Measurements from ENCODE around the gene MAP4K4.
A peak's percentile ranks its signal among the peaks of the same experiment; 100 is the strongest.

Gene MAP4K4

DNA sequence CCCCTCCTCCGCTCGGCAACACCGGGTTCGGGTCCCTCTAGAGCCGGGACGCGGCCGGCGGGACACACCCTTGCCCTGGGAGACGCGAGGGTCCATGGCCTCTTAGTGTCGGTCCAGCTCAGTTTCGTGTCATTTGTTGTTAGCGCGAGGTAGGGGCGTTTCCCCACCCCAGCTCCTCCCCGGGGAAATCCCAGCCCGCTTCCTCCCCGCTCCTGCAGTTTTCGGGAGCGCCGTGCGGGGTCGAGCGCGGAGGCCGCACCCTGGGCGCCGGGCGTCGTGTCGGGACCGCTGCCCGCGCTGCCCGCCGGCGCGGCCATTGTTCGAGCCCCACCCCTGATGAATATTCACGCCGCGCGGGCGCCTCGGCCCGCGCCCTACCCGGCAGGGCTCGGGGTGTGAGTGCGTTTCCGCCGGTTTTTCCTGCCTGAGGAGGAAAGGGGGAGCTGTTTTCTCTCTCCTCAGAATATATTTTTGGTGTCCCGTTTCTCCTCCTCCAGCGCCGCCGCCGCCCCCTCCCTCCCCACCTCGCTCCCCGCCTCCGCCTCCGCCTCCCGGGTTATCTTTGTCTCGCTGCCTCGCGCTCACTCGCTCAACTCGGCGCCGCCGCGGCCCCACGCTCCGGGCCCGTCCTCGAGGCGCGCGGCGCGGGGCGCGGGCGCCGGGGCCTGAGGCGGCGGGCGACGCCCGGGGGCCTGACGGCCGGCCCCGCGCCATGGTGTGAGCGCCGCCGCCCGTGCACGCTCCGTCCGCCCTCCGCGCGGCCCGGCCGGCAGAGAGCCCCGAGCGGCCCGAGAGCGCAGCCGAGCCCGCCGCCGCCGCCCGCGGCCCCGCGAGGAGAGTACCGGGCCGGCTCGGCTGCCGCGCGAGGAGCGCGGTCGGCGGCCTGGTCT is at the start of gene MAP4K4:
MAP4K4 (plus strand) TSS at position 584 of the 890 bp plus-strand sequence. CDS start 374 bp downstream, outside the sequence.
- peak; percentile 81 for DNase-seq (ENCODE audit: low spot score)

- no peak for DNase-seq (ENCODE audit: low spot score)
Measured at GRCh38 chr2:101653469-101653868, 44.0 kb upstream of the MAP4K4 start.

GRCh38 chr2:101655702-101656422 is 41.6 kb upstream of the MAP4K4 start:
- DNase-seq (ENCODE audit: low spot score) = no peak

DNA sequence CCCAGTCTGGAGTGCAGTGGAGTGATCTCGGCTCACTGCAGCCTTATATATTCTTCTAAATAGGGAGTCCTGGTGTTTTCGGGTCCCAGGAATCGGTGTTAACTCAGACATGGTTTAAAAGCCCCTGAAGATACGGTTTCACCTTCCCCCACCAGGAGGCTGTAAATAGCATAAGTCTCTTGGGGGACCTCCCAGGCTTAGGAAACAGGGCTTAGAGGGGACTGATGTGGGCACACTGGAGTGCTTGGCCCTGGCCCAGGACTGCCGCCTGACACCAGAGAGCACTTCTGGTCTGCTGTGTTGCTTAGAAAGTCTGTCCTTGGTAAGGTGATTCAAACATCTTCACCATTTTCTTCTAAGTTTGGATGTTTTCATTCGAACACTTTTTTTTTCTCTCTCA is 39.7 kb upstream of the MAP4K4 start:
- DNase-seq (ENCODE audit: low spot score) = no peak

- no peak for DNase-seq (ENCODE audit: low spot score)
Measured at GRCh38 chr2:101658387-101658786, 39.1 kb upstream of the MAP4K4 start.

- no peak for DNase-seq (ENCODE audit: low spot score)
Measured at GRCh38 chr2:101665312-101665711, 32.2 kb upstream of the MAP4K4 start.

DNA sequence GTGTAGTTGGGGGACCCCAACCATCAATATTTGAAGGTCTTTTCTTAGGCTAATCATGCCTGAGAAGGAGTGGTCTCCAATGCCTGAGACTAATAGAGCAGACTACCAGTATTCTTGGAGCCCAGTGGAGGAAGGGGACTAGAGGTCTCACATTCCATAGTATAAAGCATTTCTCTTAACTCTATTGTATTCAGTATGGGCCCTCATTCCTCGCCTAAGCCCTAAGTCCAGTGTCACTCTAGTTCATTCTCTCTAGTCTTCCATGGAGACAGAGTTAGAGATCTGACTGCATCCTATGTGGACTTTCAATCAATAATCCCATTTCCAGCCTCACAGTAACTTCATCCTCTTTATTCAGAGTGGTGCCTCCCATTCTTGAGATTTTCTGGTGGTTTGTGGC is 29.7 kb upstream of the MAP4K4 start:
- no peak for DNase-seq (ENCODE audit: low spot score)

GRCh38 chr2:101672047-101672446 is 25.5 kb upstream of the MAP4K4 start:
- DNase-seq (ENCODE audit: low spot score) = no peak

DNA sequence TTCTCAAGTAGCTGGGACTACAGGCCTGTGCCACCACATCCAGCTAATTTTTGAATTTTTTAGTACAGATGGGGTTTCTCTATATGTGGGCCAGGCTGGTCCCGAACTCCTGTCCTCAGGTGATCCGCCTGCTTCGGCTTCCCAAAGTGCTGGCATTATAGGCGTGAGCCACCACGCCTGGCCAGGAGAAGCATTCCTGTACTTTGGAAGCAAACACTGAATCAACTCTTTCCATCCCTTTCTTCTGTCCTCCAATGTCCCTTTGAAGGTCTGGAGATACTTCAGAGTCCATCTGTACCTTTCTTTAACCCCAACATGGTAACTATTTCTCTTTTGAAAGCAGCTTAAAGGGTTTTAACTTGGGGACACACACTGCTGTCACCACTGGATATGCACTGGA is 23.6 kb upstream of the MAP4K4 start:
- no peak for DNase-seq (ENCODE audit: low spot score)

DNA sequence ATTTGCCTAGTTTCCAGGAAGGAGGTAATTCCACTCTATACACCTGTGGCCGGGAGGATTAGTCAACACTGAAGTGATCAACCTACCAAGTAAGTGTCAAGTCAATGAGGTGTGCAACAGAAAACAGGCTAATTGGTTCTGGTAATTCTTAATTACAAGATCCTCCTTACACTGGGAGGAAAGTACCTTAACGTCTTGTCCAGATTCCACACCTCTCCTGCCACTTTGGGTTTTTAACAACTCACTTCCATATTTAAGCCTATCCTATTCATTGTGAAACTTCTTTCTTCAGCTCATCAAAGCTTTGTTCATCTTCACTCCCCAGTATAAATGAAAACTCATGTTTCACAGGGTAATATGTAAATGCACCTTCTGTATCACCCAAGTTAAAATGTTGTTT is 22.0 kb upstream of the MAP4K4 start:
- no peak for DNase-seq (ENCODE audit: low spot score)

DNA sequence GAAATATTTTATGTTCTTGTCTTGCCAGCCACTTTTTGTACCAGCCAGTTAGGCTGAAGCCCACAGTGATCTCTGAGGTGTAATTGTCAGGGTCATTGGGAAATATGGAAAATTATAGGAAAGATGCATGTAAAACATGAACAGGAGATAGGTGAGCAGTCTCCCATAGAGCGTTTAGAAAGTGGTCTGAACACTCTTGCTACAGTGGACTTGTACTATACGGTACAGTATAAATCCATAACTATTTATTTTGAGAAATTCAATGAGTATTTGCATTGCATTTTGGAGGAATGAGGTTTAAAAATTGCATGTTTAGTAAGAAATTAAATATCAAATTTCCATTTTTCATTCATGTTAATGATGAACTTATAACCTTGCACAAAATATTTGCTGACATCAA is 20.8 kb upstream of the MAP4K4 start:
- DNase-seq (ENCODE audit: low spot score) = no peak

DNA sequence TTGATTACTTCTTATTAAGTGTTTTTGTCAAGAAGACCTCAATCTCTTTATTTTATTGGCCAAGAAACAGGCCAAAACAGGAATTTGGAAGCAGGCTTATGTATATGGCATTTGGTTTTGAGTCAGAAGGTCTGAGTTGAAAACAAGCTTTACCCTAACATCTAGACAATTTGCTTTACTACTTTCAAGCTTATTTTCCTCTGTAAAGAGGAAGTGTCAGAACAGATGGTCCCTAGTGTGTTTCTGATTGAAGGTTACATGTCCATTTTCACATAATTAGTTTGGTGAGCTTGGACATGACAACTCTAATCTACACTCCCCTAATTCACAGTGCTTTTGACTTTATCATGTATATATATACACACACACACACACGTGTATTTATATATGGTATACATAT is 19.8 kb upstream of the MAP4K4 start:
- DNase-seq (ENCODE audit: low spot score) = no peak

- no peak for DNase-seq (ENCODE audit: low spot score)
Measured at GRCh38 chr2:101678379-101678778, 19.1 kb upstream of the MAP4K4 start.

DNA sequence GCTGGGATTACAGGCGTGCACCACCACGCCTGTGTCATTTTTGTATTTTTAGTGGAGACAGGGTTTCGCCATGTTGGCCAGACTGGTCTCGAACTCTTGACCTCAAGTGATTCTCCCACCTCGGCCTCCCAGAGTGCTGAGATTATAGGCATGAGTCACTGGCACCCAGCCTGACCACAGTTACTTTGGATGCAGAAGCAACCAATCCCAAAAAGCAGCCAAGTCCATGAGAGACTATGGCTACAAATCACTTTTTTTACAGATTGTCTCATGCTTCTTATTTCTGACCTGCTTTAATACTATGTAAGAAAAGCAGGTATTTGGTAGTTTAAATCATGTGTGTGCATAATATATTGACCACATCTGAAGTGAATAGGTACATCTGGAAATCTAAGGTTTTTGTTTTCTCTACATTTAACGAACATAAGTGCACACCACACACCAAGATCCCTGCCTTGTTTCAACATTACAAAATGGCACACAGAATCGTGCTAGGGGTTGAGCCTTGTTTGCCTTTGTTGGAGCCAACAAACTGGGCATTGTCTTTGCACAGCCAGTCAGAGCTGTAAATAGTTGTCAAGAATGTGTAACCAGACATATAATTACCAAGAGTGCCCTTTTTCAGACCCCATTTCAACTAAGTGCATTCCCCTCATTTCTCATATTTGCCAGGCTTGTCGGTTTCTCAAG is 18.3 kb upstream of the MAP4K4 start:
- DNase-seq (ENCODE audit: low spot score) = no peak

DNA sequence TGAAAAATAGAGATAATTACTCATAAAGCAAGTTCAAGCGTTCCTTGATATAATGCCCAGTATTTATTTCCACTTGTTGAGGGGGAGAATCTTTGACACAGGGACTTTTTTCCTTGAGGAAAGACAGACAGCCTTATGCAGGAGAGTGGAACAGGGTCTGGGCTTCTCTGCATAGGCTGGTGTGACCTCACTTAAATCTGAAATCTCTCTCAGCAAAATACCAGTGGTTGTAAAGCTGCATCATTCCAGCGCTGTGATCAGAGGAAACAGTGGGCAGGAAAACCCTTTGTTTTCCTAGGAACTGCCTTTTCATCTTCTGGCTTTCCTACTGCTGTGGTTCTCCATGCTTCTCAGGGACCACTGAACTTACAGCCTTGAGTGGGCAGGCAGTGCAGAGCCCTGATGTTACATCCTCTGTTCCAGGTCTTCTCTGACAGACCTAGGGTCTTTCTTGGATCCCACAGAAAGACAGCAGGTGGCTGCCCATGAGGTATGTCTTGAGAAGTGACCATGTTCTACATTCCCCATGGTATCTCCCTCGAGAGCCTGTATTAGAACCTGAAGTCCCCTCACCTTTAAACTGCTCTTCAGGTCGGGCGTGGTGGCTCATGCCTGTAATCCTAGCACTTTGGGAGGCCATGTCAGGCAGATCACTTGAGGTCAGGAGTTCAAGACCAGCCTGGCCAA is 17.6 kb upstream of the MAP4K4 start:
- DNase-seq (ENCODE audit: low spot score) = peak; percentile 13

DNA sequence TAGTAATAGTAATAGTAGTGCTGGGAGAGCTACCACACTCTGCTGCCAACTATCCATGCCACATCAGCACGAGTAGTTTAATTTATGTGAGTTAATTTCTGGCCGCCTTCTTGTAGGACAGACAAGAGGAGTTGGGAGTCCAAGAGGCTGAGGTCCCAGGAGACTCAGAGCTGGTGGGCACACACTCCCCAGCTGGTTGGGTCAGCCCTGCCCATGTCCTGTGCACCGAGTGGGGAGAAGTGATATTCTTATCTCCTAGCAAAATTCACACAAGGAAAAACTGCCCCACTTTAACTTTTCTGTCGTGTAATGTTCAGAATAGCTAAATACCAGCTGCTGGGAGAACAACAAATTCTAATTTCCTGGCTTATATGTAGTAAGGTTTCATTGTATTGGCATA is 15.2 kb upstream of the MAP4K4 start:
- DNase-seq (ENCODE audit: low spot score) = no peak

DNA sequence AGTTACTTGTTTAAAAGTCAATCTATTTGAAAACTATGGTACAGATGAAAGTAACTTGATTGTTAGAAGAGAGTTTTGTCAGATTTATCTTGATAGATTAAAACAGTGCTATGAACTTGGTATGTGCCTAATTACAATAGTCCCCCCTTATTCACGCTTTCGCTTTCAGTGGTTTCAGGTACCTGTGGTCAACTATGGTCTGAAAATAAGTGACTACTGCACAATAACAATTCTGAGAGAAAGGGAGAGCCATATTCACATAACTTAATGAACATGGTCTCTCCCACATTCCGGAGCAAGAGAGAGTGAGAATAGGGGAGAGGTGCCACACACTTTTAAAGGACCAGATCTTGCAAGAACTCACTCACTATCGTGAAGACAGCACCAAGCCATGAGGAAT is 13.2 kb upstream of the MAP4K4 start:
- DNase-seq (ENCODE audit: low spot score) = no peak

- DNase-seq (ENCODE audit: low spot score) = no peak
Measured at GRCh38 chr2:101688261-101688660, 9.2 kb upstream of the MAP4K4 start.

GRCh38 chr2:101689114-101689825 is 8.2 kb upstream of the MAP4K4 start:
- no peak for DNase-seq (ENCODE audit: low spot score)

GRCh38 chr2:101690547-101691152 is 6.9 kb upstream of the MAP4K4 start:
- DNase-seq (ENCODE audit: low spot score) = no peak

- no peak for DNase-seq (ENCODE audit: low spot score)
Measured at GRCh38 chr2:101692041-101692440, 5.5 kb upstream of the MAP4K4 start.
